CD14-positive monocyte (primary cell): Measurements from ENCODE around the gene NIN. TPM values are rescaled to one million over a fixed set of nuclear protein-coding genes. Genes with fewer than 3 reads are reported as not detected.

Source experiments
- DNase-seq, 3 donors: peaks; one replicate each; pipeline ENCODE4 v3.0.0-alpha.2; 2011 to 2022
- H2AFZ ChIP-seq: 2 replicates; pipeline ENCODE4 v1.6.0; 2012; ENCODE audit warnings: mild to moderate bottlenecking, low read depth, low read length, inconsistent platforms; ENCODE audit not compliant: insufficient read depth, poor library complexity, severe bottlenecking
- H3K27ac ChIP-seq, 2 donors: 1 replicate in 1 of 2; 2 replicates in 1 of 2; pipeline ENCODE4 v1.5.1; 2012 to 2013; ENCODE audit warnings: low read length in 2 of 2, control low read depth in 1 of 2, inconsistent platforms in 1 of 2, low read depth in 1 of 2, mild to moderate bottlenecking in 1 of 2
- H3K27me3 ChIP-seq, 2 donors: one replicate each; pipeline versions ENCODE4 v1.6.0 to v1.6.1; 2011 to 2013; ENCODE audit warnings: low read length in 2 of 2; ENCODE audit not compliant: control insufficient read depth in 2 of 2, insufficient read depth in 2 of 2
- H3K36me3 ChIP-seq, 2 donors: replicated peaks in 1 of 2; 1 replicate in 1 of 2; 2 replicates in 1 of 2; pipeline versions ENCODE4 v1.5.1 to v1.6.1; 2012 to 2013; ENCODE audit warnings: low read length in 2 of 2, control low read depth in 1 of 2, inconsistent platforms in 1 of 2, mild to moderate bottlenecking in 1 of 2; ENCODE audit not compliant: insufficient read depth in 2 of 2, control insufficient read depth in 1 of 2
- H3K4me1 ChIP-seq, 2 donors: 1 replicate in 1 of 2; 2 replicates in 1 of 2; pipeline versions ENCODE4 v1.5.1 to v1.6.1; 2012 to 2013; ENCODE audit warnings: low read length in 2 of 2, control low read depth in 1 of 2, inconsistent platforms in 1 of 2, mild to moderate bottlenecking in 1 of 2, moderate library complexity in 1 of 2; ENCODE audit not compliant: insufficient read depth in 2 of 2, control insufficient read depth in 1 of 2
- H3K4me2 ChIP-seq: replicated peaks from 2 replicates; pipeline ENCODE3; 2012; ENCODE audit warnings: low read length, moderate library complexity, mild to moderate bottlenecking; ENCODE audit not compliant: poor library complexity, severe bottlenecking; ENCODE audit errors: extremely low read depth
- H3K4me3 ChIP-seq, 3 experiments: fragments of 200-600 bp in 1 of 3; sonication (generic) in 1 of 3; replicated peaks in 1 of 3; 1 replicate in 2 of 3; 2 replicates in 1 of 3; pipeline ENCODE4 v1.5.1; 2011 to 2013; ENCODE audit warnings: low read length in 3 of 3, mild to moderate bottlenecking in 3 of 3, control low read depth in 2 of 3, low read depth in 2 of 3, inconsistent platforms in 1 of 3, moderate library complexity in 1 of 3
- H3K79me2 ChIP-seq: 2 replicates; pipeline ENCODE4 v1.6.0; 2012; ENCODE audit warnings: mild to moderate bottlenecking, control low read depth, inconsistent platforms, low read length, moderate library complexity; ENCODE audit not compliant: insufficient read depth
- H3K9ac ChIP-seq: 2 replicates; pipeline ENCODE4 v1.6.0; 2017; ENCODE audit warnings: low read length, mild to moderate bottlenecking; ENCODE audit not compliant: insufficient read depth, poor library complexity, severe bottlenecking
- H3K9me3 ChIP-seq, 2 donors: replicated peaks in 1 of 2; 1 replicate in 1 of 2; 2 replicates in 1 of 2; pipeline versions ENCODE4 v1.5.1 to v1.6.1; 2012 to 2013; ENCODE audit warnings: low read length in 2 of 2, control low read depth in 1 of 2; ENCODE audit not compliant: control insufficient read depth in 1 of 2, insufficient read depth in 1 of 2
- H4K20me1 ChIP-seq: 2 replicates; pipeline ENCODE4 v1.6.0; 2012; ENCODE audit warnings: mild to moderate bottlenecking, low read length, control low read depth, moderate library complexity; ENCODE audit not compliant: insufficient read depth
- H3K27ac Mint-ChIP-seq, 7 donors: one replicate each; pipeline ENCODE4 v1.8.0; 2020; ENCODE audit warnings: mild to moderate bottlenecking in 7 of 7, mixed read lengths in 7 of 7, moderate library complexity in 6 of 7, inconsistent platforms in 2 of 7
- H3K27me3 Mint-ChIP-seq, 3 donors: one replicate each; pipeline ENCODE4 v1.8.0; 2021 to 2022; ENCODE audit warnings: low read depth in 3 of 3, mild to moderate bottlenecking in 3 of 3, mixed read lengths in 3 of 3, moderate library complexity in 3 of 3, inconsistent platforms in 1 of 3
- H3K36me3 Mint-ChIP-seq, 2 donors: one replicate each; pipeline ENCODE4 v1.8.0; 2020; ENCODE audit warnings: mixed read lengths in 2 of 2, inconsistent platforms in 1 of 2, mild to moderate bottlenecking in 1 of 2
- H3K4me1 Mint-ChIP-seq: one replicate; pipeline ENCODE4 v1.8.0; 2020; ENCODE audit warnings: mild to moderate bottlenecking, mixed read lengths
- H3K4me3 Mint-ChIP-seq, 2 donors: one replicate each; pipeline ENCODE4 v1.8.0; 2020; ENCODE audit warnings: mild to moderate bottlenecking in 2 of 2, mixed read lengths in 2 of 2, moderate library complexity in 1 of 2
- H3K9me3 Mint-ChIP-seq, 7 donors: one replicate each; pipeline ENCODE4 v1.8.0; 2020 to 2022; ENCODE audit warnings: mixed read lengths in 7 of 7, mild to moderate bottlenecking in 6 of 7, moderate library complexity in 6 of 7, inconsistent platforms in 2 of 7
- WGBS: methylation state at CpG from one replicate; pipeline ENCODE4 v1.1.5; 2013; ENCODE audit warnings: missing lambda C conversion rate; ENCODE audit not compliant: insufficient coverage; 5-methylcytosine and 5-hydroxymethylcytosine counted together
- intact Hi-C, 2 donors: fragments of 100-400 bp; cut with micrococcal nuclease; formaldehyde crosslinking; loops; one replicate each; pipeline versions ENCODE4 v1.15.0 to v1.15.1; 2023
- polyA plus RNA-seq, 3 donors: library from polyadenylated mRNA; depleted of rRNA in 1 of 3; unstranded in 2 of 3; stranded (reverse) in 1 of 3; fragments of 300-500 nt in 2 of 3; fragments of >200 nt in 1 of 3; fragmentation: Illumina TruSeq in 2 of 3; gene quantifications; 1 replicate in 2 of 3; 2 replicates in 1 of 3; pipeline ENCODE4 v1.2.3, GENCODE V29; 2012 to 2021
- TF ChIP-seq, protein P1 (sequence below): fragments of 200-600 bp; IDR thresholded peaks from one replicate; pipeline ENCODE4 v1.8.0; 2022; ENCODE audit warnings: antibody characterized with exemption, mild to moderate bottlenecking

The NIN gene
- polyA plus RNA-seq, 3 donors = 15.3 to 29.1 (median 26.5) TPM

DNA sequence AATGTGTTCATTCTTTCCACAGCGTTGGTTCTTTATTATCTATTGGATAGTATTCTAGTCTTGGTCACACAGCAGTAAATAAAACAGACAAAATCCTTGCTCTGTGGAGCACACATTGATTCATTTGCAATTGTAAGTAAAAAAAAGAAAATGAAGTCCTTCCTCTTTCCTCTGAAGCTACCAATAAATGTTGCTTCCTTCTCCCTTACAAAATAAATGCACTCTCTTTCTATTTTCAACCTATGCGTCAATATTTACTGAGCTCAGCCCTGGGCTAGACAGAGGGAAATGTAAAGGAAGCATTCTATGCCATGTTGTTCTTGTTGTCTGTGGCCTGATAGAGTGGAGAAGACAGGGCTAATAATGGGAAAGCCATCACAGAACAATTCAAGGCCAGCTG is 43.8 kb upstream of the NIN start:
- H3K4me3 Mint-ChIP-seq = no peak overlapping the region
- intact Hi-C loops = no loop called here
- H3K9me3 ChIP-seq = no peaks in the 10 kb centered on the region
- no peak overlapping the region for H3K9ac ChIP-seq
- H2AFZ ChIP-seq = peak overlapping the region; percentile 52
- no peak overlapping the region for H3K27ac ChIP-seq
- H3K4me1 Mint-ChIP-seq = peaks cover 24% of the 10 kb centered on the region
- H3K9me3 Mint-ChIP-seq = peaks cover 0 to 7% (median 0%) of the 10 kb centered on the region in 7 donors
- no peaks in the 10 kb centered on the region for H3K79me2 ChIP-seq
- TF ChIP-seq, protein P1, sequence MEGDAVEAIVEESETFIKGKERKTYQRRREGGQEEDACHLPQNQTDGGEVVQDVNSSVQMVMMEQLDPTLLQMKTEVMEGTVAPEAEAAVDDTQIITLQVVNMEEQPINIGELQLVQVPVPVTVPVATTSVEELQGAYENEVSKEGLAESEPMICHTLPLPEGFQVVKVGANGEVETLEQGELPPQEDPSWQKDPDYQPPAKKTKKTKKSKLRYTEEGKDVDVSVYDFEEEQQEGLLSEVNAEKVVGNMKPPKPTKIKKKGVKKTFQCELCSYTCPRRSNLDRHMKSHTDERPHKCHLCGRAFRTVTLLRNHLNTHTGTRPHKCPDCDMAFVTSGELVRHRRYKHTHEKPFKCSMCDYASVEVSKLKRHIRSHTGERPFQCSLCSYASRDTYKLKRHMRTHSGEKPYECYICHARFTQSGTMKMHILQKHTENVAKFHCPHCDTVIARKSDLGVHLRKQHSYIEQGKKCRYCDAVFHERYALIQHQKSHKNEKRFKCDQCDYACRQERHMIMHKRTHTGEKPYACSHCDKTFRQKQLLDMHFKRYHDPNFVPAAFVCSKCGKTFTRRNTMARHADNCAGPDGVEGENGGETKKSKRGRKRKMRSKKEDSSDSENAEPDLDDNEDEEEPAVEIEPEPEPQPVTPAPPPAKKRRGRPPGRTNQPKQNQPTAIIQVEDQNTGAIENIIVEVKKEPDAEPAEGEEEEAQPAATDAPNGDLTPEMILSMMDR = no peak
- peaks cover 18 to 19% of the 10 kb centered on the region in 2 donors for H3K27me3 ChIP-seq
- WGBS = no CpG with 5 or more reads among the region's 2 CpGs
- H3K4me1 ChIP-seq = peaks cover 15 to 22% of the 10 kb centered on the region in 2 donors
- H3K27me3 Mint-ChIP-seq = peaks cover 21 to 30% (median 22%) of the 10 kb centered on the region in 3 donors
- peaks cover 9 to 23% of the 10 kb centered on the region in 2 donors for H3K36me3 Mint-ChIP-seq
- H4K20me1 ChIP-seq = no peaks in the 10 kb centered on the region
- peak overlapping the region in 2 of 7 donors; percentile 10 to 55 for H3K27ac Mint-ChIP-seq
- H3K36me3 ChIP-seq = no peaks in the 10 kb centered on the region
- H3K4me3 ChIP-seq = no peak overlapping the region
- H3K4me2 ChIP-seq = no peak overlapping the region
- DNase-seq = no peak

DNA sequence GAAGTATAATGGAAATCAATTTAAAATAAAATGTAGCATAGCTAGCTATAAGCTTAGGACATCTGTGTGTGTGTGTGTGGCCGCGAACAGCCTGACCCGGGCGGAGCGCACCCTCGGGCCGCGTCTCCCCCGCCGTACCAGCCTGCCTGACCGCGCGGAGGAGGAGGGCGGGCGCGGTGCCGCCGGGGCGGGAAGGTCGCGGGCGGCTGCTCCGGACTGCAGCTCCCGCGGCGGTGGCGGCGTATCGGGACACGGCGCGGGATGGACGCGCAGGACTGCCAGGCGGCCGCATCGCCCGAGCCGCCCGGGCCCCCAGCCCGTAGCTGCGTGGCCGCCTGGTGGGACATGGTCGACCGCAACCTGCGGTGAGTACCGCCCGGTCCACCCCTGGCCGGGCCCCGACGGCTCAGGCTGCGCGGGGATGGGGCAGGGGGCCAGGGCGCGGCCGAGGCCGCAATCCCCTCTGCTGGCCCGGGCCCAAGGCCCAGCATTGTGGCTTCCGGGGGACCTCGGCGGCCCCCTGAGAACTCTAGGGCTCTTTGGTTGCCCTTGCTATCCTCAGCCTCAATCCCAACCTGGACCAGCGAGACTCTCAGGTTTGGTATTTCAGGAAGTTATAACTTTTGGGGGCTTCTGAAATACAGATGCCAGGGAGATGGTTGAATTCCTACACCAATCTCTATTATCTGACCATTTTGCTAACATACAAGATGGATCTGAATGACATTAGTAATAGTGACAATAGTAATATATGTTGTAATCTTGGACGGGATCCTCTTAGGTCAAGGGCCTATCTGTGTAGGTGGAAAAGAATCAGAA is 41.2 kb upstream of the NIN start, which contains the start of gene ABHD12B:
Gene ABHD12B (plus strand): TSS at position 140 of the 819 bp plus-strand sequence. CDS start 122 bp downstream, at position 262.
- H3K4me3 ChIP-seq = peak within 1 kb of the TSS in 1 of 3 experiments; percentile 41
- no peaks in the 10 kb centered on the region for H3K36me3 ChIP-seq
- peak within 1 kb of the TSS; percentile 63 for H3K4me2 ChIP-seq
- peak within 1 kb of the TSS; percentile 2 for H3K9ac ChIP-seq
- Mint-ChIP-seq H3K4me3 (peak within 1 kb of the TSS; percentile 39 to 72), H3K27me3 (peaks cover 21 to 30% (median 22%) of the 10 kb centered on the region in 3 donors), H3K27ac (peak within 1 kb of the TSS in 1 of 7 donors; percentile 11), H3K4me1 (peaks cover 24% of the 10 kb centered on the region), H3K9me3 (peaks cover 0 to 7% (median 0%) of the 10 kb centered on the region in 7 donors), H3K36me3 (peaks cover 9 to 21% of the 10 kb centered on the region in 2 donors)
- peaks cover 18 to 19% of the 10 kb centered on the region in 2 donors for H3K27me3 ChIP-seq
- TF ChIP-seq, protein P1 = no peak
- no peak within 1 kb of the TSS for H3K27ac ChIP-seq
- H3K4me1 ChIP-seq = peaks cover 15 to 22% of the 10 kb centered on the region in 2 donors
- H4K20me1 ChIP-seq = no peaks in the 10 kb centered on the region
- intact Hi-C loops = loop anchor here in 1 of 2 donors (2.0 kb wide), 1 partner anchor 77 kb away; no protein-coding TSS in a partner anchor
- H3K79me2 ChIP-seq = no peaks in the 10 kb centered on the region
- H2AFZ ChIP-seq = peak within 1 kb of the TSS; percentile 45
- DNase-seq = no peak
- 1% methylated on average over 56 of the region's 63 CpGs for WGBS
- H3K9me3 ChIP-seq = no peaks in the 10 kb centered on the region
